ENCODE results near the gene SLC37A3.

GRCh38 chr7:140350056-140350455 lies 48.3 kb downstream of the SLC37A3 start:
- TF ChIP-seq REST (IDR thresholded peaks at IDR 0.05) (no peak), RAD21 (conservative IDR thresholded peaks at IDR 0.05 in 1 of 2, IDR thresholded peaks at IDR 0.05 in 1 of 2) (no peak), POLR2A (IDR thresholded peaks at IDR 0.05; ENCODE audit: low read length) (no peak), CEBPB (IDR thresholded peaks at IDR 0.05) (no peak)
